Hypothalamus (tissue), 51 donors: ENCODE data around the gene GGACT.
"Not testable (repeated sequence)": the region's sequence is repeated elsewhere in the genome, so short reads cannot be mapped to it uniquely, and the experiment has no call there.

Experiments used
- DNase-seq, 51 donors: peaks; one replicate each; lab custom pipeline; 2025; lab: John Stamatoyannopoulos, UW

Gene GGACT

GRCh38 chr13:100588331-100589177, at the start of gene GGACT:
GGACT (minus strand) TSS chr13:100588789; CDS start chr13:100532591, 56,198 bp downstream.
- DNase-seq: peak in 43 of 51 donors; percentile 2 to 70 (median 31)

- DNase-seq: no peak
Measured at GRCh38 chr13:100637796-100638195, 49.2 kb upstream of the GGACT start.

GRCh38 chr13:100637380-100637779, 48.8 kb upstream of the GGACT start:
- no peak for DNase-seq

- DNase-seq: peak in 27 of 51 donors; percentile 2 to 79 (median 40)
Measured at GRCh38 chr13:100636441-100636840, 47.9 kb upstream of the GGACT start.

- DNase-seq: peak in 2 of 51 donors; percentile 46 to 51
Measured at GRCh38 chr13:100636004-100636403, 47.4 kb upstream of the GGACT start.

- no peak for DNase-seq
Measured at GRCh38 chr13:100634696-100635095, 46.1 kb upstream of the GGACT start.

- no peak for DNase-seq
Measured at GRCh38 chr13:100633461-100633860, 44.9 kb upstream of the GGACT start.

- peak in 17 of 51 donors; percentile 9 to 55 (median 21) for DNase-seq
Measured at GRCh38 chr13:100630555-100630954, 42.0 kb upstream of the GGACT start.

- no peak for DNase-seq
Measured at GRCh38 chr13:100627120-100627519, 38.5 kb upstream of the GGACT start.

GRCh38 chr13:100625447-100625846, 36.9 kb upstream of the GGACT start:
- no peak for DNase-seq

- DNase-seq: no peak
Measured at GRCh38 chr13:100620792-100621191, 32.2 kb upstream of the GGACT start.

- no peak for DNase-seq
Measured at GRCh38 chr13:100619940-100620339, 31.4 kb upstream of the GGACT start.

- not testable (repeated sequence) for DNase-seq
Measured at GRCh38 chr13:100618897-100619296, 30.3 kb upstream of the GGACT start.

GRCh38 chr13:100613031-100613430, 24.4 kb upstream of the GGACT start:
- no peak for DNase-seq

- peak in 6 of 51 donors; percentile 2 to 28 (median 16) for DNase-seq
Measured at GRCh38 chr13:100611678-100612492, 23.3 kb upstream of the GGACT start.

GRCh38 chr13:100610391-100611347, 22.1 kb upstream of the GGACT start:
- DNase-seq: no peak

GRCh38 chr13:100608906-100609305, 20.3 kb upstream of the GGACT start:
- DNase-seq: no peak

- no peak for DNase-seq
Measured at GRCh38 chr13:100608489-100608888, 19.9 kb upstream of the GGACT start.

GRCh38 chr13:100604918-100605710, 16.5 kb upstream of the GGACT start:
- DNase-seq: no peak
